ENCODE data around the gene SPN.
"Not testable (repeated sequence)": the region's sequence is repeated elsewhere in the genome, so short reads cannot be mapped to it uniquely, and the experiment has no call there.

SPN gene

DNA sequence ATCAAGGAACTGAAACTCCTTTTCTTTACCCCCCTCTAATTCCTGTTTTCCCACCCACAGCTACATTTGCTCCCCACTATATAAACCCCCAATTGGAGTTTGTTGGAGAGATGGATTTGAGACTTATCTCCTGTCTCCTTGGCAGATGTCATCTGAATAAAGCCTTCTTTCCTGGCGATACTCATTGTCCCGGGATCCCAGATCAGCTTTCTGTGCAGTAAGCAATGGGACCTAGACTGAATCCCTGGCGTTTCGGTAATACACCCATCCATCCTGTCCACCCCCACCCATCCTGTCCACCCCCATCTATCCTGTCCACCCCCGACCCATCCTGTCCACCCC lies 38.1 kb downstream of the SPN start:
- no peak for DNase-seq (ENCODE audit: low read depth in 2 of 2)

DNA sequence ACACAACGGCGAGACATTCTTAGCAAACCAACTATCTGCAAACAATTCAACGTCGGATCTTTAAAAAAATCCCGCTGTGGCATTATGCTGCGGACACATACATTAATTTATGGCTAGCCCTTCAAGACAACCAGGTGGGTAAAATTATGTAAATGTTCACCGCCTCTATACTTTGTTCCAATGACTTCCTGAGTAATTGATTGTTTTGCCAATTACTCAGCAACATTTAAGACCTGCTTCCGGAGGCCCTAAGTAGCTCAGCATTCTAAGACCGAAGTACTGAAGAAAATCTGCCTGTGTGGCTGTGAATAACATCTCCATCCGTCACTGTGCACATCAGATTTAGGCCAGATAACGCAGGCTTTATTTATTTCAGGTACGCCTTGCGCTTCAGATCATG lies 39.2 kb downstream of the SPN start:
- no peak for DNase-seq (ENCODE audit: low read depth in 2 of 2)

DNA sequence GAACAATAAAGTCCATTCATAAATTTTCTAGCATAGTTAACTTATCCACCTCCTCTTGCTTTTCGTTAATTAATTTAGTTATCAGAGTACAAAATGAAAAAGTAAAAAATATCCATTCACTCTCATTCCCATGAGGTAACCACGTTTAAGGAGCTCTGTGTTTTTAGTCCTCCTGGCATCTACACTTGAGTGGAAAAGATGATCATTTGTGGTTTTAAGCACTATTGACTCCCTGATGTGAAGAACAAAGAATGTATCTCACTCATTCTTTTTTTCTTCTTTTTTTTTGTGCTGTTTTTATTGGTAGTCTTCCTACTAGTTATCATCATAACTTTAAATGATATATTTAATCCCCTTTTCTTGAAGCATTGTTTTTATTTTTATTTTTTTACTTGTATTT lies 42.0 kb downstream of the SPN start:
- no peak for DNase-seq (ENCODE audit: low read depth in 2 of 2)

DNA sequence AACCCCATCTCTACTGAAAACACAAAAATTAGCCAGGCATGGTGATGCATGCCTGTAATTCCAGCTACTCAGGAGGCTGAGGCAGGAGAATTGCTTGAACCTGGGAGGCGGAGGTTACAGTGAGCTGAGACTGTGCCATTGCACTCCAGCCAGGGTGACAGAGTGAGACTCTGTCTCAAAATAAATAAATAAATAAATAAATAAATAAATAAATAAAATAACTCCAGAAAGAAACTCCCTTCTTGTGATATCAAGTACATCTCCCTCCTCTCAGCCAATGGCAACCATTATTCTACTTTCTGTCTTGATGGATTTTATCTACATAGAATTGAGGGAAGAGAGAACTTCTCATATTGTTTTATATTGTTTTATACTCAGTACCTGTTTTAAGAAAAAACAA lies 44.1 kb downstream of the SPN start:
- not testable (repeated sequence) for DNase-seq (ENCODE audit: low read depth in 2 of 2)

DNA sequence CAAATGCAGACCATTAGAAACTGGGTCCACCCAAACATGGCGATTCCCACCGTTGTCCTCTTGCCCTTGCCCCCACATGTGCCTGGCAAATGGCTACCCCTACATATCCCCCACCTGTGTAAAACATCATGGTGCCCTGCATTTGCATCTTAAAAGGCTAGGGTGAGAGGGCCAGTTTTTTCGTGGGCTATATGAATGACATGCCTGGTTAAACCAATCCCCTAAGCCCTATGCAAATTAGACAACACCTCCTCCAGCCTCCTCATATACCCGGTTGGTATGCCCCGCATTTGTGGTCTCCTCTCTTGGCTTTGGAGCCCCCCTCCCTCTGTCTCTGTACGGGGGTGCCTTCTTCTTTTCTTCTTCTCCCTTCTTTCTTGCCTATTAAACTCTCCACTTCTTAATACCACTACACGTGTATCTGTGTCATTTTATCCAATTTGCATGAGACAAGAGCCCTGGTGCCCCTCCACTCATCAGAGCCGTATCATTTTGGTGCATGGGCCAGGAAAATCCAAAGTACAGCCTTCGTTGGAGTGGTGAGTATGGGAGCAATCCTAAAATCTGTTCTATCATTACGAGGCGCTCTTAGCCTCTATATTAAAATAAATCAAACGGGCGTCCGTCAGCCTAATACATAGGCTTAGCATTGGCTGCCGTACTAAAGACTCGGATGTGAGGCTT lies 46.0 kb downstream of the SPN start:
- DNase-seq (ENCODE audit: low read depth in 2 of 2): no peak

DNA sequence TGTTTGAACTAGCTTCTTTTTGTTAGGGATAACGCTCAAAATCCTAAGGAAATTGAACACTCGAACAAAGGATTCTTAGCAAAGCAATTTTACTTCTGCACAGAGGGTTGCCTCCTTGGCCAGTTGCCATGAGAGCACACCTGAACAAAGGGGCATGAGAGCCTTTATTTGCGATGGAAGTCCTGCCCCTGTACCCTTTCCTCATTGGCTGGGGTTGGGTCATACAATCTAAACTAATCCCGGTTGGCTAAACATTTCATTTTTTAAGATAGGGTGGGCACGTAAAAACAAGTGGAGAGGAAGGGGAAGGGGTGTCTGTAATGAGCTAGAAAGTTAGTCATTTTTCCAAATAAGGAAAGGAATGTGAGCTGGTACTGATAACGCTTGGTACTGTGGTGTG lies 46.6 kb downstream of the SPN start:
- DNase-seq (ENCODE audit: low read depth in 2 of 2): not testable (repeated sequence)

DNA sequence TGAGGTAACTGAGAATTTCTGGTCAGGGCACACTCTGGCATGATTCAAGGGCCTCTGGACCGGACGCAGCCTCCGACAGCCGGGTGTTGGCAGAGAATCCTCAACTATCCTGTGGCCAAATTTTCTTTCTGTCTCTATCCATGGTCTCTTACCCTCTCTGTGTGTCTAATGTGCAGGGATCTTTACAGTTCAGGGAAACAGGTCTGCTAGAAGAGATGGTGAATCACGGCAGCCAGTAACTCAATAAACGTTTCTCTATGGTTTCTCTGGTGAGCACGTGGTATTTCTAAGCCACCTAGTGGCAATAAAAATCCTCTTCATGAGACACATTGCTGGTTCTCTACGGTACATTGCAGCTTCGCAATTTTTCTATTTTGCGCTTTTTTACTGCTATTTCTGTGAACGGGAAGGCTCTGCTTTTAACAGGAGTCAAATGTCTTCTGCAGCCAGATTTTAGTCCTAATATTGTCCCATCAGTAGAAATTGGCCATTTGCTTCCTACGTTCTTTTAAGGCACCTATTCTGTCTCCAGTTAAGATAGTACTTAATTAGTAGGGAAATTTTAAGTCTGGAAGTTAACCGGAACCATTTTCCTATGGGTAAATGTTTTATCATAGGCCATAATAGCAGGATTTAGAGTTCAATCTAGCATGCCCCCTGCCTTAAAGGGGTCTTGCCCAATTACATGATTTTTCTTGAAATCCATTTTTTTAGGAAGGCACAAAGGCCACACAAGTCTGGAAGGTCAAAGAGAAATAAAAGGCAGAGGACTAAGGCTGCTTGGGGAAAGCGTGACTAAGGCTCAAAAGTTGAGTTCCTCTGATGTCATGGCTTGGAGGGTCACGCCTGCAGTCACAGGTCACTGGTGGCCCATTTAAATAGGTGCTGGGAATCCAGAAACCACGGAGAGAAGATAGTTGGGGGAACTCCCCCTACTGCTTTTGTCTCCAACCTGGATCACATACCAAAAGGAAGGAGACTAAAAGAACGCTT lies 47.5 kb downstream of the SPN start:
- DNase-seq (ENCODE audit: low read depth in 2 of 2): no peak

DNA sequence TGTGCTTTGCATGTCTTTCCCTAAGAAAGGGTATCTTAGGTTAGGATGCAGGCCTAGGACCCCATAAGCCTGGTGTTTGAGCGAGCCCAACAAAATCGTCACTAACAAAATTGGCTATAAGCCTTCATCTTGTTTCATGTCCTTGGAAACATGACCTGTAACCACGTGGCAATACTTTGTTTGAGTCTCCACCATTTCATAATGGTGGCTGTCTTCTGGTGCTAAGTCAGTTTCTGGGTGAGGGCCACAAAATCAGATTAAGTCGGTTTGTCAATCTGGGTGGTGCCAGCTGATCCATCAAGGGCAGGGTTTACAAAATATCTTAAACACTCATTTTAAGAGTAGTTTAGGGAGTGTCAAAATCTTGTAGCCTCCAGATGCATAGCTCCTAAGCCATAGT lies 49.8 kb downstream of the SPN start:
- DNase-seq (ENCODE audit: low read depth in 2 of 2): no peak

DNA sequence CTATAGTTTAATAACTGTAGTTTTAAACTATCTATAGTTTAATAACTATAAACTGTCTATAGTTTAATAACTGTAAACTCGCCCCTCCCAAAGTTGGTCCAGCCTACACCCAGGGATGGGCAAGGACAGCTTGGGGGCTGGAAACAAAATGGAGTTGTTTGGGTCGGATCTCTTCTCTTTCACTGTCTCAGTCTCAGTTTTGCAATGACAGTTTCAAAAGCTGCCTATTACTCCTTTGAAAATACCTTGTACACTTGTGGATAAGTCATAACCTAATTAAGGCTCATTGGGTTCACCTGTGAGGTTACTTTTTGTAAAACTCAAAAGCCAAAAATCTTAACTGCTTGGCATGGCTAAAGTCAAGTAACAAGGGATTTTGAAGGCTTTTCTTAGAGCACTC lies 51.3 kb downstream of the SPN start:
- no peak for DNase-seq (ENCODE audit: low read depth in 2 of 2)

DNA sequence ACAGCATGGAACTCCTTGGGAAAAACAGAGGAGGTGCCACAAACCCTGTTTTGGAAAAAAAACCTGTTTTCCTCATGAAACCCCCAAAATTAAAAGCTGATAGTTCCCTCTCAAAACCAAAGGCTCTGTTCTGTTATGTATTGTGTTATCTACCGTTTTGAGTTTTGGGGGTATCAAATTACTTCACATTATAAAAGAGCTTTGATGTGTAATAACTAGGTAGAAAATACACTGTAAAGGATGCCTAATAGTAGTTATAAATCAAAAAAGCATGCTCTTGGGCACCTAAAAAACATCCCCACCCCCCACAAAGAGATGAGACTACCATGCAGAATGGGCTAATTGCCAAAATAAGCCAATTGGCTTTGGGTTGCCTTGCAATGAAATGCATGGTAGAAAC lies 51.9 kb downstream of the SPN start:
- DNase-seq (ENCODE audit: low read depth in 2 of 2): no peak

DNA sequence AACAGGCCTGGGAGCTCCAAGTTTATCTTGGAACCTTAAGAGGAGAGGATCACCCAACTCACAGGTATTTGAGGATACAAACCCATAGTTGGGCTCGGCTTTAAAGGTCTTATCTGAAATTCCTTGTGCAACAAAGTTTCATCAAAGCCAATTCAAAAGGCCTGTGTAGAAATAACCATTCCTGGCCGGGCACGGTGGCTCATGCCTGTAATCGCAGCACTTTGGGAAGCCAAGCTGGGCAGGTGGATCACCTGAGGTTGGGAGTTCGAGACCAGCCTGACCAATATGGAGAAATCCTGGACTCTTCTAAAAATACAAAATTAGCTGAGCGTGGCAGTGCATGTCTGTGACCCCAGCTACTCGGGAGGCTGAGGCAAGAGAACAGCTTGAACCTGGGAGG lies 54.1 kb downstream of the SPN start:
- DNase-seq (ENCODE audit: low read depth in 2 of 2): no peak

DNA sequence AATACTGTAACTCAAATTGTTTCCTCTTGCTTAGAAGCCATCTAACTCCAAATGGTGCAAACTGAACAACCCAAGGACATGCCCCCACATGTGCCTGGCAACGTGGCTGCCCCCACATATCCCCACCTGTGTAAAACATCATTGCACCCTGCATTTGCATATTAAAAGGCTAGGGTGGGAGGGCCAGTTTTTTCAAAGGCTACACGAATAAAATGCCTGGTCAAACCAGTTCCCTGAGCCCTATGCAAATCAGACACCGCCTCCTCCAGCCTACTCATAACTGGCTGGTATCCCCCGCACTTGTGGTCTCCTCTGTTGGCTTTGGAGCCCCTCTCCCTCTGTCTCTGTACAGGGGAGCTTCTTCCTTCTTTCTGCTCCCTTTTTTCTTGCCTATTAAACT lies 56.0 kb downstream of the SPN start:
- DNase-seq (ENCODE audit: low read depth in 2 of 2): no peak
